Uterus (tissue), 4 donors: ENCODE data around the gene PSMB3. TPM values are rescaled to one million over a fixed set of nuclear protein-coding genes. Genes with fewer than 3 reads are reported as not detected.

Experiments used
- DNase-seq, 2 donors: peaks; one replicate each; pipeline ENCODE4 v3.0.0-alpha.2; 2019 to 2020
- H3K27ac ChIP-seq, 2 donors: fragments of 200-600 bp; sonication (generic); 1 replicate in 1 of 2; 2 replicates in 1 of 2; pipeline ENCODE4 v1.5.1; 2016 to 2018
- H3K27me3 ChIP-seq, 2 donors: fragments of 200-600 bp; sonication (generic); one replicate each; pipeline ENCODE4 v1.5.1; 2018 to 2019; ENCODE audit warnings: control low read depth in 1 of 2
- H3K36me3 ChIP-seq, 2 donors: fragments of 200-600 bp; sonication (generic); one replicate each; pipeline ENCODE4 v1.5.1; 2019; ENCODE audit warnings: control low read depth in 1 of 2
- H3K4me1 ChIP-seq, 2 donors: fragments of 200-600 bp; sonication (generic); one replicate each; pipeline ENCODE4 v1.5.1; 2018 to 2019; ENCODE audit warnings: control low read depth in 1 of 2
- H3K4me3 ChIP-seq, 2 donors: fragments of 200-600 bp; sonication (generic); 1 replicate in 1 of 2; 2 replicates in 1 of 2; pipeline ENCODE4 v1.5.1; 2018 to 2019; ENCODE audit warnings: mild to moderate bottlenecking in 1 of 2
- H3K9me3 ChIP-seq, 2 donors: fragments of 200-600 bp; sonication (generic); one replicate each; pipeline ENCODE4 v1.5.1; 2019; ENCODE audit warnings: control low read depth in 1 of 2
- POLR2A ChIP-seq, 2 donors: fragments of 450-650 bp; IDR thresholded peaks; one replicate each; pipeline ENCODE4 v1.6.1; 2016; ENCODE audit warnings: antibody characterized with exemption in 2 of 2, mild to moderate bottlenecking in 1 of 2, moderate library complexity in 1 of 2
- intact Hi-C: fragments of 100-400 bp; cut with DNase I; formaldehyde crosslinking; loops from one replicate; pipeline ENCODE4 v1.15.1; 2023; ENCODE audit warnings: low total_unique reads
- microRNA-seq: library from miRNA; unstranded; fragments of <30 nt; microRNA quantifications from one replicate; pipeline ENCODE4, GENCODE V29; 2016; ENCODE audit warnings: borderline microRNAs expressed, borderline replicate concordance
- small RNA-seq: library from RNA; depleted of rRNA; stranded (forward); fragments of <200 nt; gene quantifications from one replicate; pipeline ENCODE3, GENCODE V24; 2016
- total RNA-seq, 4 donors: library from RNA; depleted of rRNA in 3 of 4; stranded (reverse); fragments of >200 nt in 3 of 4; gene quantifications; one replicate each; pipeline versions ENCODE4 v1.1.0 to v1.2.4, GENCODE V29; 2014 to 2023
- TF ChIP-seq, protein P1 (sequence below), 4 experiments: fragments of 200-600 bp in 2 of 4; fragments of 450-650 bp in 2 of 4; sonication (generic) in 2 of 4; IDR thresholded peaks; one replicate each; pipeline ENCODE4 v1.5.1; 2016 to 2019; ENCODE audit warnings: antibody characterized with exemption in 4 of 4, mild to moderate bottlenecking in 2 of 4, moderate library complexity in 1 of 4
- donor health status: DM: yes; HTN: yes; CAD: no.

The PSMB3 gene
- total RNA-seq, 4 donors from 2014 or later, result 91.6 to 285 (median 101) TPM

DNA sequence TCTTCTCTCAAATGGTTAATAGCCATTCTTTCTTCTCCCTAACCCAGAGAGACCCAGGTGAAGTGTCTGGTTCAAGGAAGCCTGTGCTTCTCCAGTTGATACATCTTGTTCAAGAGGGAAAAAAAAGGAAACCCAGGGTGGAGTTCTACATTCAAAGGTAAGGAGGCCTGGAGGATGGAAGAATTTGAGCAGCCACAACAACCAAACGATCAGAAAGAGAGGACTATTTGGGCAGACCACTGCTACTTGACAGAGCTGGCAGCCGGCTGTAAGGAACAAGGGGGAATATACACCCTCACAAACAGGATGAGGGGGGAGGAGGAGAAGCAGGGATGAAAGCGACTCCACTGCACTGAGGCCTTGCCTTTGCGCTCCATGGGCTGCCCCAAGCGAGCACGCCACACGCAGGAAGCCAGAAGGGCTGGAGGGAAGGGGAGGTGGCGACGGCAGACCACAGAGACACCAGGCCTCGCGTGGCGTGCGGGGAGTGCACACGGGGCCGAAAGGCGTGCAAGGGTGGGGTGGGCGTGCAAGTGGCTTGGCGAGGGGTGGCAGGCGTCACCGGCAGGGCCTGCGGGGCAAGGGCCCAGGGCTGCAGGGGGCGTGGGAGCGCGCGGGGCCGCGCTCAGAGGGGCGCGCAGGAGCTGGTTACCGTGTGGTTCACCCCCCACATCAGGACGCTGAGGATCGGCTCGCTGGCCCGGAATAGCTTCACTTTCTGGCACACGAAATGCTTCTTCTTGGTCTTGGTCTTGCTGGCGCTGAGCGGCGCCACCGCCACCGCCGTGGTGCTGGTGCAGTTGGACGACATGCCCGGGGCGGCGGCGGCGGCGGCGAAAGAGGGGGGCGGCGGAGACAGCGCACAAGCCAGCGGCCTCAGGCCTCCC lies 46.3 kb downstream of the PSMB3 start:
- peaks cover 5 to 14% of the 10 kb centered on the region in 2 donors for H3K4me1 ChIP-seq
- no peak for DNase-seq
- H3K4me3 ChIP-seq, result peak overlapping the region; percentile 54 to 76
- H3K36me3 ChIP-seq, result no peaks in the 10 kb centered on the region
- no peaks in the 10 kb centered on the region for H3K27me3 ChIP-seq
- intact Hi-C loops, result no loop called here
- TF ChIP-seq, protein P1, sequence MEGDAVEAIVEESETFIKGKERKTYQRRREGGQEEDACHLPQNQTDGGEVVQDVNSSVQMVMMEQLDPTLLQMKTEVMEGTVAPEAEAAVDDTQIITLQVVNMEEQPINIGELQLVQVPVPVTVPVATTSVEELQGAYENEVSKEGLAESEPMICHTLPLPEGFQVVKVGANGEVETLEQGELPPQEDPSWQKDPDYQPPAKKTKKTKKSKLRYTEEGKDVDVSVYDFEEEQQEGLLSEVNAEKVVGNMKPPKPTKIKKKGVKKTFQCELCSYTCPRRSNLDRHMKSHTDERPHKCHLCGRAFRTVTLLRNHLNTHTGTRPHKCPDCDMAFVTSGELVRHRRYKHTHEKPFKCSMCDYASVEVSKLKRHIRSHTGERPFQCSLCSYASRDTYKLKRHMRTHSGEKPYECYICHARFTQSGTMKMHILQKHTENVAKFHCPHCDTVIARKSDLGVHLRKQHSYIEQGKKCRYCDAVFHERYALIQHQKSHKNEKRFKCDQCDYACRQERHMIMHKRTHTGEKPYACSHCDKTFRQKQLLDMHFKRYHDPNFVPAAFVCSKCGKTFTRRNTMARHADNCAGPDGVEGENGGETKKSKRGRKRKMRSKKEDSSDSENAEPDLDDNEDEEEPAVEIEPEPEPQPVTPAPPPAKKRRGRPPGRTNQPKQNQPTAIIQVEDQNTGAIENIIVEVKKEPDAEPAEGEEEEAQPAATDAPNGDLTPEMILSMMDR (IDR thresholded peaks at IDR 0.05), result peak in 1 of 4 experiments; percentile 5
- TF ChIP-seq POLR2A (IDR thresholded peaks at IDR 0.05), result no peak
- H3K9me3 ChIP-seq, result no peaks in the 10 kb centered on the region
- H3K27ac ChIP-seq, result peak overlapping the region; percentile 99 to 100

DNA sequence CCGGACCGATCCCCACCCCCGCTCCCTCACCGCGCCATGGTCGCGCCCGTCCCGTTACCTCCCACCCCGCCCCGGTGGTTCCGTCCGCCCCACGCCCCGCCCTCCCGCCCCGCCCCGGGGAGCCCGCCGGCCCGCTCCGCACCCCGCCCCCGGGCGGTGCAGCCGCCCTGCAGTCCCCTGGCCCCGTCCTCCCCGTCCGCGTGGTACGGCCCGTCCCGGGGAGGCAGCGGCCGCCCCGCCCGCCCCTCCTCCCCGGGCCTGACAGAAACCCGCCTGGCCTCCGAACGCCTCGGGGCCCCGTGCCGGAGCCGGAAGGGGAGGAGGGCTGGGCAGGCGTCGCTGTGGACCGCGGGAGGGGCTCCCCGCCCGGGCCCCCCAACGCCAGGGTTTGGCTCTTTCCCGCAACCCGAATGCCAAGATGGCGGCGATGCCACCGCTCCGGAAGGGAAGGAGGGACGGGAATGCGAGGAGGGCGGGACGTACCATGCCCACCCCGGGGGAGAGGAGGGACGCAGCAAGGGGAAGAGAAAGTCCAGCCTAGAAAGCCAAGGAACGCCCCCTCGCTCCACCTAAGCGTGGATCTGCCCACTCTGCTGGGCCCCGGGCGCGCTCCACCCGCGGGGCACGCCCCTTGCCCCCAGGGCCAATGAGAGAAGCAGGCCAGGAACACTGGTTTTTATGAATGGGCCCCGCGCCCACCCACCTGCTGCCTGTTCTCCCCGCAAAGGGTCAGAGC lies 47.1 kb downstream of the PSMB3 start, which contains the start of gene PIP4K2B:
Gene PIP4K2B, minus strand, starts transcription at position 56 of the 736 bp plus-strand sequence. CDS start 132 bp downstream, outside the sequence.
- peaks cover 5 to 14% of the 10 kb centered on the region in 2 donors for H3K4me1 ChIP-seq
- intact Hi-C loops, result no loop called here
- no peaks in the 10 kb centered on the region for H3K27me3 ChIP-seq
- H3K9me3 ChIP-seq, result no peaks in the 10 kb centered on the region
- TF ChIP-seq POLR2A (IDR thresholded peaks at IDR 0.05), result peak in 1 of 2 donors; percentile 52
- TF ChIP-seq, protein P1 (IDR thresholded peaks at IDR 0.05), result peak in 1 of 4 experiments; percentile 21
- DNase-seq, result peak; percentile 96 to 97
- peak within 1 kb of the TSS; percentile 99 to 100 for H3K27ac ChIP-seq
- no peaks in the 10 kb centered on the region for H3K36me3 ChIP-seq
- H3K4me3 ChIP-seq, result peak within 1 kb of the TSS; percentile 54 to 76

DNA sequence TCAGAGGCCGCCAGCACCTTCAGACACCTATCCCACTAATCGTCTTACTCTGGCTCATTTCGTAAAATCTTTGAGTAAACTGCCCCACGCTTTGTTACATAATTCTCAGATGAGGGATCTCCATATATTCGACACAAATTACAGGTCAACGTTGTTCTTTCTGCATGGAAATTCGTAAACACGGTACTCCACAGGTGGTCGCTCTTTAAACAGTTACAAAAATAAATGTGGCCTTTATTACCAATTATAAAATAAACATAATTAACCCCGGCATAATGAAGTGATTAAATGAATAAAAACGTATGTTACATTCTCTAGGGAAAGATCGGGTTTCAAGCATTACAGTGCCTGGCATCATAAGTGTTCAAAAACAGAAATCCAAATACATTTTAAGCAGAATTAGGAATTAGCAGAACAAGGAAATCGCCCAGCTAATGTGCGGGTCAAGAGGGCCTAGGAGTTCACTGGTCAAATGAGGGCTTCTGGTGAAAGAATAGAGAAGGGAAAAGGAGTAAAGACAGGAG lies 47.8 kb downstream of the PSMB3 start:
- peaks cover 5 to 14% of the 10 kb centered on the region in 2 donors for H3K4me1 ChIP-seq
- H3K36me3 ChIP-seq, result no peaks in the 10 kb centered on the region
- H3K27ac ChIP-seq, result peak overlapping the region; percentile 99 to 100
- no peak for DNase-seq
- H3K27me3 ChIP-seq, result no peaks in the 10 kb centered on the region
- intact Hi-C loops, result no loop called here
- H3K4me3 ChIP-seq, result peak overlapping the region; percentile 54 to 76
- H3K9me3 ChIP-seq, result no peaks in the 10 kb centered on the region
- TF ChIP-seq, protein P1 (IDR thresholded peaks at IDR 0.05), result no peak
- TF ChIP-seq POLR2A (IDR thresholded peaks at IDR 0.05), result no peak

DNA sequence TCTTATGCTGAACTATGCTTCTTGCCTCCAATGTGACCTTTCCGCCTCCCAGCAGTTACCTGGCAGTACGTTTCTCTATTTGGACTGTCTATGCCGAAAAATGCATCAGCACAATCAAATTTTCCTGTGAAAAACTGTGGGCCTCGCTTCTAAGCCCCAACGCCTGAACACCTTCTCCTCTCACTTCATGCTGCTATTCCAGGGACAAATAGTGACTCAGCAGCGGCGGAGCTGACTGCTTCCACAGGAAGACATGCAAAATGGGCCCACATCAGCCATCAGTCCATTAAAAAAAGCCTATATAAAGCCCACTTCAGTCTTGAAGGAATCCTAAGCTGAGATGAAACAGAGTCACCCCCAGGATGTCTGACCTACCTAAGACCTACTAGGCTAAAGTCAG lies 57.3 kb downstream of the PSMB3 start:
- intact Hi-C loops, result no loop called here
- H3K27me3 ChIP-seq, result no peaks in the 10 kb centered on the region

More for the DNA sequence above, 57.3 kb downstream of the PSMB3 start:
- no peaks in the 10 kb centered on the region for H3K9me3 ChIP-seq
- no peak overlapping the region for H3K27ac ChIP-seq
- no peak overlapping the region for H3K4me3 ChIP-seq
- H3K36me3 ChIP-seq, result no peaks in the 10 kb centered on the region
- no peaks in the 10 kb centered on the region for H3K4me1 ChIP-seq
- TF ChIP-seq, protein P1 (IDR thresholded peaks at IDR 0.05), result no peak
- TF ChIP-seq POLR2A (IDR thresholded peaks at IDR 0.05), result no peak
- DNase-seq, result no peak

Small RNA genes within 50 kb of the gene (microRNA-seq; reads per million reads assigned to microRNA genes)
- gene MIR4726, result not detected

Small RNA genes within 50 kb of the gene (small RNA-seq; reads per million reads assigned to genes)
- gene MIR4726 (not detected), gene RNA5SP440 (0.18 reads per million), gene RNU6-866P (not detected)

Other genes starting within 250 kb of the PSMB3 start
- gene SRCIN1, start 146.8 kb upstream of the PSMB3 start, total RNA-seq, result 1 to 10 TPM in 2 of 4 donors, not detected in 2; 3.4 to 6.6 TPM
- 1 to 10 TPM in 2 of 4 donors, under 1 TPM in 1, not detected in 1; under 0.01 to 1.1 (median 1.0) TPM for gene EPOP, start 77.8 kb upstream of the PSMB3 start, total RNA-seq
- 100 to 1,000 TPM in 1 of 4 donors, 10 to 100 TPM in 3; 32.3 to 218 (median 60.3) TPM for gene MLLT6, start 47.5 kb upstream of the PSMB3 start, total RNA-seq
- 10 to 100 TPM in 1 of 4 donors, 1 to 10 TPM in 2, under 1 TPM in 1; 0.26 to 22.0 (median 2.9) TPM for gene CISD3, start 22.4 kb upstream of the PSMB3 start, total RNA-seq
- gene PCGF2, start 4.4 kb upstream of the PSMB3 start, total RNA-seq, result 10 to 100 TPM in 2 of 4 donors, 1 to 10 TPM in 2; 5.5 to 81.8 (median 16.2) TPM
- 10 to 100 TPM; 23.2 to 89.5 (median 42.3) TPM for gene PIP4K2B, start 46.8 kb downstream of the PSMB3 start, total RNA-seq
- gene CWC25, start 72.6 kb downstream of the PSMB3 start, total RNA-seq, result 10 to 100 TPM in 3 of 4 donors, 1 to 10 TPM in 1; 9.1 to 26.2 (median 18.1) TPM
- gene RPL23, start 101.0 kb downstream of the PSMB3 start, total RNA-seq, result 1,000 to 10,000 TPM; 1,418 to 5,044 (median 2,630) TPM
- 100 to 1,000 TPM in 1 of 4 donors, 10 to 100 TPM in 3; 21.2 to 119 (median 58.2) TPM for gene LASP1, start 117.3 kb downstream of the PSMB3 start, total RNA-seq
- under 1 TPM in 1 of 4 donors, not detected in 3; 0.14 TPM for gene FBXO47, start 214.7 kb downstream of the PSMB3 start, total RNA-seq